Measurements from ENCODE around the gene ONECUT3. TPM values are rescaled to one million over a fixed set of nuclear protein-coding genes. Genes with fewer than 3 reads are reported as not detected.

ONECUT3 gene
- total and polyA plus RNA-seq, 9 of the 15 experiments (the other 6 are each of a cell fraction or from before 2014, with no cell fraction given): not detected

GRCh38 chr19:1766800-1767352 lies 13.6 kb downstream of the ONECUT3 start (continued):
- no peak for TF ChIP-seq MNT (conservative IDR thresholded peaks at IDR 0.05)
- TF ChIP-seq SMAD3 (CRISPR knock-in tag; conservative IDR thresholded peaks at IDR 0.05): no peak
- TF ChIP-seq VEZF1 (CRISPR knock-in tag; IDR thresholded peaks at IDR 0.05): peak; percentile 70; the same call in 1 of the 2 replicates
- no peak for TF ChIP-seq KDM1A (IDR thresholded peaks at IDR 0.05)
- no peak for TF ChIP-seq CCAR2 (IDR thresholded peaks at IDR 0.05; ENCODE audit: low read depth, low read length)
- no peak for TF ChIP-seq ZBTB9 (CRISPR knock-in tag; IDR thresholded peaks at IDR 0.05)
- TF ChIP-seq TEAD2 (tag; IDR thresholded peaks at IDR 0.05): no peak
- no peak for TF ChIP-seq ELF1 (tag; IDR thresholded peaks at IDR 0.05)
- no peak for TF ChIP-seq ARHGAP35 (IDR thresholded peaks at IDR 0.05; ENCODE audit: partially characterized antibody)
- TF ChIP-seq ZFP91 (CRISPR knock-in tag; IDR thresholded peaks at IDR 0.05): no peak
- no peak for TF ChIP-seq ZNF311 (CRISPR knock-in tag; IDR thresholded peaks at IDR 0.05)
- no peak for TF ChIP-seq CREB3 (tag; conservative IDR thresholded peaks at IDR 0.05; ENCODE audit: low read depth)
